HG02981 (cell line): ENCODE measurements around the gene CFAP119.
"Not testable (repeated sequence)": the region's sequence is repeated elsewhere in the genome, so short reads cannot be mapped to it uniquely, and the experiment has no call there.

Experiments used
- ATAC-seq: cut with Tn5 transposase; IDR thresholded peaks from one replicate; pipeline ENCODE4 v1.9.1; 2021; ENCODE audit warnings: mild to moderate bottlenecking, moderate library complexity; ENCODE audit not compliant: unreplicated experiment

Gene CFAP119

DNA sequence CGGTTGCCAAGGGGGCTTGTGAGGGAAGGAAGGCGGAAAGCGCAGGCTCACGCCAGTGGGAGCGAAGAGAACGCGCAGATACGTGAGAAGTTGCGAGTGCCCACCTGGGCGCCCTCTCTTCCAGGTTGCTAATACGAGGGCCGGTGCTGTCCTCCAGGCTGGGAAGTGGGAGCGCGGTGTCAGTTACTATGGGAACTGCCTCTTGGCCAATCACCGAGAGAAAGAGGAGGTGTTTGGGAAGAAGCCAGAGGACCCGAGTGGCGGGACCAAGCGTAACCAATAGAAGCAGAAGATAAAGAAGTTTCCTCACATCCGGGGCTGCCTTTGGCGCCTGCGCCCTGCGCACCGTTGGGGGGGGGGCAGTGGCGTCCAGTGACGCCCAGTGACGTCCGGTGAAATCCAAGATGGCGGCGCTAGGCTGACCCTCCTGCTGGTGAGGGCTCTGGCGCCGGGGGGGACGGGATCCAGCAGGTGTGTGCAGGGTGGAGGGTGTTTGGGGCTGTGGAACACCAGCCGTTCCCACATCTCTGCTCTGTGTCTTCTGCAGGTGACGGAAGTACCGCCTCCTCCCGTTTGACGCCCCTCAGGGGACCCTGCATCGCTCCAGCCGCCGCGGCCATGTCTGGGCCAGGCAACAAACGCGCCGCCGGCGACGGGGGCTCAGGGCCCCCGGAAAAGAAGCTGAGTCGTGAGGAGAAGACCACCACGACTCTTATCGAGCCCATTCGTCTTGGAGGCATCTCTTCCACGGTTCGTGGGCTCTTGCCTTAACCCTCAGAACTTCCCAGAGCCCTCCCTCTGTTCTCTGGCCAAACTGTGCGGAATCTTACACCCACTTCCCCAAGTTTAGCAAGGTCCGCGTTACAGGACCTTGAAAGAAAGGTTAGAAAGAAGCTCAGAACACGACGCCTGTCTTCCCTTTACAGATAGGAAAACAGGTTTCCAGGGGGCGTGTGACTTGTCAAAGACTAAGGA is at the start of gene CFAP119, which contains the start of gene RNF40:
Gene CFAP119 (minus strand): TSS at position 135 of the 975 bp plus-strand sequence. CDS start 314 bp downstream, outside the sequence.
Gene RNF40 (plus strand): TSS at position 395 of the 975 bp plus-strand sequence. CDS start 224 bp downstream, at position 619.
- peak; percentile 84 for ATAC-seq

DNA sequence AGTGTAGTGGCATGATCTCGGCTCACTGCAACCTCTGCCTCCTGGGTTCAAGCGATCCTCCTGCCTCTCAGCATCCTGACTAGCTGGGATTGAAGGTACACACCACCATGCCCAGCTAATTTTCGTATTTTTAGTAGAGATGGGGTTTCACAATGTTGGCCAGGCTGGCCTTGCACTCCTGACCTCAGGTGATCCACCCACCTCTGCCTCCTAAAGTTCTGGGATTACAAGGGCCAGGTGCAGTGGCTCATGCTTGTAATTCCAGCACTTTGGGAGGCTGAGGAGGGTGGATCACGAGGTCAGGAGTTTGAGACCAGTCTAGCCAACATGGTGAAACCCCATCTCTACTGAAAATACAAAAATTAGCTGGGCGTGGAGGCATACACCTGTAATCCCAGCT is 47.8 kb upstream of the CFAP119 start:
- not testable (repeated sequence) for ATAC-seq

DNA sequence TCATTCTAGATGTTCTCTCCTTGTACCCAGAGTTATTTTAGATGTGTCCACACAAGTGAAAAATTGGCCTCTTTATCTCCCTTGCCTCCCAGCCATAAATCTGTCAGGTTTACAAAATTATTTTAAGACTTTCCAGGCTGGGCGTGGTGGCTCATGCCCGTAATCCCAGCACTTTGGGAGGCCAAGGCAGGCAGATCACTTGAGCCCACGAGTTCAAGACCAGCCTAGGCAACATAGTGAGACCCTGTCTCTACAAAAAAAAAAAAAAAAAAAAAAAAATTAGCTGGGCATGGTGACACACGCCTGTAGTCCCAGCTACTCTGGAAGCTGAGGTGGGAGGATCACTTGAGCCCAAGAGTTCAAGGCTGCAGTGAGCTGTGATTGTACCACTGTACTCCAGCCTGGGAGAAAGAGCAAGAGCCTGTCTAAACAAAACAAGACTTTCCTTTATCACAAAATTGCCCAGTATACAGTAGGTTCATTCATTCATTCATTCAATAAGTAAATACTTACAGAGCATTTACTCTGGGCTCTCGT is 47.1 kb upstream of the CFAP119 start:
- not testable (repeated sequence) for ATAC-seq

DNA sequence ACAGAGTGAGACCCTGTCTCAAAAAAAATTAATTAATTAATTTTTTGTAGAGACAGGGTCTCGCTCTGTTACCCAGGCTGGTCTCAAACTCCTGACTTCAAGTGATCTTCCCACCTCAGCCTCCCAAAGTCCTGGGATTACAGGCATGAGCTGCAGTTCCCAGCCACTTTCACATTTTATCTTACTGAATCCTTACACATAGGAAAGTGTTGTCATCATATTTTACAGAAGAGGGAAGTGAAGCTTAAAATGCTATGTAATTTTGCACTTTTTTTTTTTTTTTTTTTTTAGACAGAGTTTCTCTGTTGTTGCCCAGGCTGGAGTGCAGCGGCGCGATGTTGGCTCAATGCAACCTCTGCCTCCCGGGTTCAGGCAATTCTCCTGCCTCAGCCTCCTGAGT is 46.3 kb upstream of the CFAP119 start:
- no peak for ATAC-seq

DNA sequence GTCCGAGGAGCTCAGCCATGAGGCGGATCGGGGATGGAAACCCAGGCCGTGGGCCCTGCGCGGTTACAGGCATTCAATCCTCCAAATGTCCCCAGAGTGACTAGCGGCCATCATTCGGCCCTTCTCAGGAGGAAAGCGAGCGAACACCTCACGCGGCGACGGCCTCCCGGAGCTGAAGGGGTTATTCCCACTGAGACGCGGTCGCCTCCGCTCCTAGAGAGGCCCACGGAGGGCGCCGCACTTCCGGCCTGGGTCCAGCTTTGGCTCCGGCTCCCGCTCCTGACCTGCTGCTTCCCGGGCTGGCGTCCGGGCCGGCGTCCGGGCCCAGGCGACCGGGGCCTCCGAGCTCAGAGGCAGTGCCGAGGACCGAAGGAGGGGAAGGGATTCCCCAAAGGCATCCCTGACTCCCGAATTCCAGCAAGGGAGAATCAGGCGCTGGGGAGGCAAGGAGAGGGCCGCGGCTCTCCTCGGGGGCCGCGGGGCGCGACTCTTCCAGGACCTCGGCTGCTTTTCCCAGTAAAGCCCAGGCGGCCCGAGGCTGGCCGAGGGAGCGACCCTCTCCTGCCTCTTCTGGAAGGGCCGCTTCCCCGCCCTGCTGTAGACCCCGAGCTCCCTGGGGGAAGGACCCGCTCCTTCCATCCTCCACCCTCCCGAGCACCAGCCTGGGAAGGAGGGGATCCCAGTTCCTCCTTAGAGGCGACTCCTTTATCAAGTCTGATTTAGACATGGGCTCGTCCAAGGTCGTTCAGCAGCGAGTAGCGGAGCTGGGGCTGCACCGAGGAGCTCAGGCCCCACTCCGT is 43.7 kb upstream of the CFAP119 start:
- peak; percentile 51 for ATAC-seq

DNA sequence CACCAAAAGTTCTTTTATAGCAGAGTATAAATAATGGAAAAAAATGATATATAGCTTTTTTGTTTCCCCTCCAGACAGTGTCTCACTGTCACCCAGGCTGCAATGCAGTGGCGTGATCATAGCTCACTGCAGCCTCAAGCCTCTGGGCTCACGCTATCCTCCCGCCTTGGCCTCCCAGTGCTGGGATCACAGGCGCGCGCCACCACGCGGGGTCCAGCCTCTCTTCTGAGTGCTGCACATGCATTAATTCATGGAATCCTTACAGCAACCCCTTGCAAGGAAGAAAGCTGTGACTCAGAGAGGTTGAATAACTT is 43.2 kb upstream of the CFAP119 start:
- no peak for ATAC-seq

DNA sequence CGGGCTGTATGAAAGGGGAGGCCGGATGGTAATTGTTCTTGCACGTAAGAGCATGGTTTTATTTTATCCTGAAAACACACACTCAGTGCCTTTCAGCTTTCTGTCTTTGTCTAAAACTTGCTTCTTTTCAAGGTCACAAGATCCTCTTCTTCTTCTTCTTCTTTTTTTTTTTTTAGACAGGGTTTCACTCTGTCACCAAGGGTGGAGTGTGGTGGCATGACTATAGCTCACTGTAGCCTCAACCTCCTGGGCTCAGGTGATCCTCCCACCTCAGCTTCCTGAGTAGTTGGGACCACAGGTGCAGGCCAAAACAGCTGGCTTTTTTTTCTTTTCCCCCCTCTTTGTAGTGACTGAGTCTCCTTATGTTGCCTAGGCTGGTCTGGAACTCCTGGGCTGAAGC is 41.1 kb upstream of the CFAP119 start:
- no peak for ATAC-seq

DNA sequence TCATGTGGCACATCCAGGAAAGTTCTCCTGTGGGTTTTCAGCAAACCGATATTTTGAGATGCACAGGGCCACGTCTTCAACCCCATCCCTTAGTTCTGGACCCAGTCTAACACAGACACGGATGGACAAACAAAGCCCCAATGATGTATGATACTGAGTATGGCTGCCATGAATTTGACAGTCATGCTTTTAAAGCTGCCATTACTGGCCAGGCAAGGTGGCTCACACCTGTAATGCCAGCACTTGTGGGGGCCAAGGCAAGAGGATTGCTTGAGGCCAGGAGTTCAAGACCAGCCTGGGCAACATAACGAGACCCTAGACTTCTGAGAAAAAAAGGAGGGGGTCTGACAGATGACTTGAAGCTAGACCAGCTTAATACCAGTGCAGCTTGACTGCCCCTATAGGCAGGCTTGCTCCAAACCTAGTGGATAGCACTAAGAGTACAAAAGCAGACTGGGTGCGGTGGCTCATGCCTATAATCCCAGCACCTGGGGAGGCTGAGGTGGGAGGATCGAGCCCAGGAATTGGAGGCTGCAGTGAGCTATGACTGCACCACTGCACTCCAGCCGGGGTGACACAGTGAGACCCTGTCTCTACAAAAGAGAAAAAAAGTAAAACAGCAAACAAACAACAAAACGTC is 35.9 kb upstream of the CFAP119 start:
- ATAC-seq, result no peak

DNA sequence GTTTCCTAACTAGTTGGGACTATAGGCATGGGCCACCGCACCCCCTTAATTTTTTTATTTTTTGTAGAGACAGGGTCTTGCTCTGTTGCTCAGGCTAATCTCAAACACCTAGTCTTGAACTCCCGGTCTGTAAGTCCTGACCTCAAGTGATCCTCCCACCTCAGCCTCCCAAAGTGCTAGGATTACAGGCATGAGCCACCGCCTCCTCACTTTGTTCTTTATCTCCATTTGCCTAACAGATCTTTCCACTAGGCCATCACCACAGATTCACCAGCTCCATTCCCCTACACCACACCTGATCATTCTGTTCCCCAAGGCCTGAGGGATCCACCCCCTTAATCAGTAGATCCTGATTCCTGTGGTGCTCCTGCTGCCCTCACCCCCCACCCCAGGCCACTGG is 32.8 kb upstream of the CFAP119 start:
- no peak for ATAC-seq

DNA sequence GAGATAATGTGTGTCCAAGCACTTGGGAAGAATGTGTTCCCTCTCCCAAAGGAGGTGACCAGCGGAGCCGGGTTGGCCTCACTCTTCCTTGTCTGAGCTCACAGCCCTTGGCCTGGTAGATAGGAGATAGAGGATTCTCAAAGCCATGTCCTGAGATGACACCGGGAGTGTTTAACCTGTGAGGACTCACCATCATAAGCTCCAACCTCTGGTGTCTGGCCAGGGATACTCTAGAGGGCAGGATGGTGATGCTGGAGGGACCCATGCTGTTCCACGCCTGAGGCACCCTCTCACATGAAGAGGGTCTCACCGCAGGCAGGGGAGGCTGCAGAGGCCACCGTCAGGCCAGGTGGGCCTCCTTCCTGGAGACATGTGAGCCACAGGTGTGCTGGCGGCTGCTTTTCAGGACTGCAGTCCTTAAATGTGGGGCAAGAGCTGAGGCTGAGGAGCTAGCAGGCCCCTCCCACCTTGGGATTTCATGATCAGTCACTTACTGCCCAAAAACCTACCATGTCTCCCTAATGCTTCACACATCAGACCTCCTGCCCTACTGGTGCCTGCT is 31.7 kb upstream of the CFAP119 start:
- ATAC-seq, result no peak

DNA sequence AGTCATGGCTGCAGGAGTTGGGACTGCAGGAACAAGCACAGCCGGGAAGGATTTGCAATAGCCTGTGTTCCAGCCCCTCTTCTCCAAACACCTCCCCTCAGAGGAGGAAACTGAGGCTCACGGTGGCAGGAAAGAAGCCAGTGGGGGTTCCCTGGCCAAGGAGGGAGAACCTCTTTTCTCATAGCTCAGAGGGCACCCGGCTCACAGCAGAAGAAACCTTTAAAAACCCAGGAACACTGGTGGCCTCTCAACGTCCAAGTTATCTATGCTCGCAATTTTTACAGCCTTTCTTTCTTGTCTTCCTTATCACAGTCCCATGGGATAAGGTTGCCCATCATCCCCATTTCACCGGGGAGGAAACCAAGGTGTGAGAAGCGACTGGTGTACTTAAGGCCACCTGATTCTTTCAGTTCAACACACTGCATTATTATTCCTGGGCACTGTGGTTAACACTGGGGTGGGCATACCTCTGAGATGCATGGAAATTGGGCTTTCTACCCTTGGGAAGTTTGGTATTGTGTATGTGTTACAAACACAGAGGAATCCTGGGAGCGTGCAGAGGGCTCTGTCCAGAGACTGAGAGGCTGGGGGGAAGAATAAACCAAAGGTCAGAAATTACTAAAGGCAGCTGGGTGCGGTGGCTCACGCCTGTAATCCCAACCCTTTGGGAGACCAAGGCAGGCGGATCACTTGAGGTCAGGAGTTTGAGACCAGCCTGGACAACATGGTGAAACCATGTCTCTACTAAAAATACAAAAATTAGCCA is 25.9 kb upstream of the CFAP119 start:
- no peak for ATAC-seq

DNA sequence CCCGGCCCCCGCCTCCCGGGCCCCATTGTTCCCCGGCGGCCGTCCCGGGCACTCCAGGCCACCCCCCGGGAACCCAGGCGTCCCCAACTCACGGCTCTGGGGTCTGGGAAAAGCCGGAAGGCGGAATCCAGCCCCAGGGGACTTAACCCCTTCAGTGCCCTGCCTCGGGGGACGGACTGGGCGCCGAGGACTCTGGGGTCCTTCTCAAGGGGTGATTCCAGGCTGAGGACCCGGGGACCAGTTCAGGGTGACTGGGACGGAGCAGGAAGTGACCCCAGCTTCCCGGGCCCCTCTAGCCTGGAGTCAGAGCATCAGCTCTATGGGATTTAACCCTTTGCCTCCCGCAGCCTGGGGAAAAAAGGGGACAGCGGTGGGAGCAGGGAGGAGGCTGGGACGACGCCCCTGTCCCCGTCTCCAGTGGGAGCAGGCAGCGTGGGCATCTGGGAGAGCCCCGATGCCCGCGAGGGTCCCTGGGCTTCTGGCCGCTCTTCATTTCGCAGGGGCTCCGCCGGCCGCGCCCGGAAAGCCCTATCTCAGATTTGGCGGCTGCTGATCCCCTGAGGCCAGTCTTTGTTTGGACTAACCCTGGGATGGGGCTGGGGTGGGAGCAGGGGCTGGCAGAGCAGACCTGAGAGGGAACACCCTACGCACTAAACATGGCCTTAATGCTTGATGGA is 25.2 kb upstream of the CFAP119 start, which contains the start of gene ZNF629:
Gene ZNF629 (minus strand): TSS at position 270 of the 677 bp plus-strand sequence. CDS start 2,723 bp downstream, outside the sequence.
- ATAC-seq, result no peak

DNA sequence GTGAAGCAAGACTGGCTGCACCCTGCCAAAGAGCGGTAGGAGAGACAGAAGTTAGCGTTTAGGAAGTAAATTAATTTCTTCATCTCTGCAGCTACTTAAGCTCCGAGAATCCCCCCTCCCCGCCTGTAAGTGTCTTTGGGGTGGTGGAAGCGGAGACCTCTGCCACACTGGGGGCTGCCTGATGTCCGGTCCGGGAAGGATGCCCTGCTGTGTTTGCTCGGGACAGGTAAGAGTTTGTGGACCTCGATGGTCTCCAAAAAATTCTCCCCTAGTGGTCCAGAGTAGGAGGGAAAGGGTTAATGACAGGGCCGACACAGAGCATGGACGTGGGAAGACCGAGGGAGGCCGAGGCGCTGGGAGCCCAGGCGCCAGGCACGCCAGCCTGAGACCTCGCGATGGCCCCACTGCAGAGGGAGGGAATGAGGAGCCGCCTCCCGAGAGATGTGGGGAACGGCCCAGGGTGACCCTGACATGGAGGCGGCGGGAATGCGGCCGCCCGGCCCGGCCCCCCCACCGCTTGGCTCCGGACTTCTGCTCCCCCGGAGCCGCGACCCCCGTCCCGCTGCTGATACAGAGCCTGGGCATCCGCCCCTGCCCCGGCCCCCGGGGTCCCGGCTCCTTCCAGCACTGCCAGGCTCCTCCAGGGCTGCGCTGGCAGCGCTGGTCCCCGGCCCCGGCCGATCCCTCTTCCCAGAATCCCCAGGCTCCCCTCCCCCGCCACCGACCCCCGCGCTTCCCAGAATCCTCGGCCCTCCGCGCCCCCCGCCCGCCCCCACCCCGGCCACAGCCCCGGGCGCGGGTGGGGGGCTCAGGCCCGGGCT is 24.5 kb upstream of the CFAP119 start:
- no peak for ATAC-seq

DNA sequence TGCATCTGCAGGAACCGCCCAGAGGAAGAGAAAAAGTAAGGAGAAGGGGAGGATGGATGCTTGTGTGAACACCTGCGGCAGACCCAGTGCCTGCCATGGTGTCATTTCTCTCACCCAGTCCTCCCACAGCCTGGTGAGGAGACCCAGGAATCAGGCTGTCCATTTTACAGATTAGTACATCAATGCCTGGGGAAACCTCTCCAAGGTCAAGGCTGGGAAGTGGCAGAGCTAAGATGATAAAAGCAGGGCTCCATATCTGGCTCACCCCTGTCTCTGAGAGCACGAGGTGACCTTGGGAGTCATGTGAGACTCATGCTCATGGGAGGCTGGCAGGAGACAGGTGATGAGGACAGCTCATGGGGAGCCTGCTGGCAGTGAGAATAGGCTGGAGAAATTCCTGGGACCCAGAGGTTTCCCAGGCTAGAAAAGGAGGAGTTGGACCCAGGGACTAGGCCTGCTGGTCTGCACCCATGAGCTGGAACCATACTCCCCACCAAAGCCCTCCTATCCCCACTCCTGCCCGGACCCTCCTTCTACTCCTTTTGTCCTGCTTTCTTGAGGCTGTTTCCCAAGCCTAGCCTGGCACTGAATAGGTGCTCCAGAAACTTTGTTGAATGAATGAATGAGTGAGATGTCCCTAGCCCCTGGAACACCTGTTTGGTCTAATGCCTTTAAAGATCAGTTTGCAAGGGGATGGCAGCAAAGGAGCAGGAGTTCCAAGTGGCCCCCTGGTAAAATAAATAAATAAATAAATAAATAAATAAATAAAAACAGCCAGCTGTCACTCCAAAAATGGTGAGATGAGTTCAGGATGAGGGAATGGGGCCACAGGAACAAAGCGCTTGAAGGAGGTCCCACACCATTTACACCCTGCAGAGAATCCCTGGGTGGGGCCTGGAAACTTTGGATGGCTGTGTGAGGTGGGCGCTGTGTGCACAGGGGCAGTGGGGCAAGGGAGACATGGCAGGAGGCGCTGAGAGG is 23.6 kb upstream of the CFAP119 start:
- ATAC-seq, result no peak

DNA sequence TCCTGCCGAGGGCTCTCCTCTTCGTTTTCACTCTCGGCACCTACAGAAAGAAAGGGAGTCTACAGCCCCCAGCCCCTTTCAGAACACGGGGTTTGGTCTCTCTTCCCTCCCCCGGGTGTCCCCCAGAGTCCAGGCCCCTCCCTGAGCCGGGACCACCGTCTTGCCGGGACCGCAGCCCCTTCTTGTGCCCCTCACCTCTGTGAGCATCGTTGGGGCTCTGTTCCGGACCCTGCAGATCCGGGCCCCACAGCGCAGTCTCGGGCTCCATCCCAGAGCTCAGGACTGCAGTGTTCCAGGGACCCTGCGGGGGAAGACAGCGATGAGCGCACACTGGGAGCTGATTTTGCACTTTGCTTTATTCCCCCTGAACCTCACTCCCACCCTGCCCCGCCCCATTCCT is 22.4 kb upstream of the CFAP119 start:
- ATAC-seq, result no peak

DNA sequence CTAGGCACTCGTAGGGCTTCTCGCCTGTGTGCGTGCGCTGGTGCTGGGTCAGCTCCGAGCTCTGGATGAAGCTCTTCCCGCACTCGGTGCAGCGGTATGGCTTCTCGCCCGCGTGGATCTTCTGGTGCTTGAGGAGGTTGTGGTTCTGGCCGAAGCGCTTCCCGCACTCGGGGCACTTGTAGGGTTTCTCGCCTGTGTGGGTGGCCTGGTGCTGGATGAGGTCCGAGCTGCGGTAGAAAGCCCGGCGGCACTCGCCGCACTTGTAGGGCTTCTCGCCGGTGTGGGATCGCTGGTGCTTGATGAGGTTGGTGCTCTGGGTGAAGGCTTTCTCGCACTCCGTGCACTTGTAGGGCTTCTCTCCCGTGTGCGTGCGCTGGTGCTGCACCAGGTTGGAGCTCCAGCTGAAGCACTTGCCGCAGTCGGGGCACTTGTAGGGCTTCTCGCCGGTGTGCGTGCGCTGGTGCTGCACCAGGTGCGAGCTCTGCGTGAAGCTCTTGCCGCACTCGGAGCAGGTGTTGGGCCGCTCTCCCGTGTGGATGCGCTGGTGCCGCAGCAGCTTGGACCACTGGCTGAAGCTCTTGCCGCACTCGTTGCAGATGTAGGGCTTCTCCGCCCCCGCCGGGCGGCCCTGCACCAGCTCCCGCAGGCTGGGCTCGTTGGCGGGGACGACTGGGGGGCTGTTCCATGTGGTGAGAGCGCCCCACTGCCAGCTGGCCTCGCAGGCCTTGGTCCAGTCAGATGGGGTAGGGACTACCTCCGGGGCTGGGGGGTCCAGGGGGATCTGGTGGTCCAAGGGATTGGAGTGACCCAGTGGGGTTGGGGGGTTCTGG is 21.6 kb upstream of the CFAP119 start:
- ATAC-seq, result no peak
